Upper lobe of left lung (tissue), 6 donors: ENCODE results near the gene CD7. TPM values are rescaled to one million over a fixed set of nuclear protein-coding genes. Genes with fewer than 3 reads are reported as not detected.

ENCODE experiments used
- ATAC-seq, 2 donors: fragments of 200-7000 bp; cut with Tn5 transposase; one replicate each; pipeline ENCODE4 v1.9.1; 2022; ENCODE audit warnings: mild to moderate bottlenecking in 2 of 2, moderate library complexity in 2 of 2; ENCODE audit not compliant: low FRiP score in 2 of 2
- DNase-seq, 2 donors: peaks; one replicate each; pipeline ENCODE4 v3.0.0-alpha.2; 2019 to 2020
- H3K27ac ChIP-seq, 4 donors: fragments of 200-600 bp; sonication (generic); one replicate each; pipeline ENCODE4 v1.5.1; 2016 to 2019
- H3K27me3 ChIP-seq, 4 donors: fragments of 200-600 bp; sonication (generic); one replicate each; pipeline ENCODE4 v1.5.1; 2017 to 2019
- H3K36me3 ChIP-seq, 4 donors: fragments of 200-600 bp; sonication (generic); one replicate each; pipeline ENCODE4 v1.5.1; 2016 to 2019
- H3K4me1 ChIP-seq, 4 donors: fragments of 200-600 bp; sonication (generic); one replicate each; pipeline ENCODE4 v1.5.1; 2018 to 2019
- H3K4me3 ChIP-seq, 4 donors: fragments of 200-600 bp; sonication (generic); one replicate each; pipeline ENCODE4 v1.5.1; 2017 to 2019; ENCODE audit warnings: mild to moderate bottlenecking in 2 of 4, moderate library complexity in 1 of 4
- H3K9me3 ChIP-seq, 4 donors: fragments of 200-600 bp; sonication (generic); one replicate each; pipeline ENCODE4 v1.5.1; 2018 to 2019
- EP300 ChIP-seq, 4 donors: sonication (generic); formaldehyde crosslinking; IDR thresholded peaks; one replicate each; pipeline ENCODE4 v1.5.1; 2017; ENCODE audit warnings: antibody characterized with exemption in 4 of 4, control low read depth in 2 of 4
- POLR2A ChIP-seq, 4 donors: fragments of 450-650 bp; IDR thresholded peaks; one replicate each; pipeline ENCODE4 v1.5.1; 2016 to 2017; ENCODE audit warnings: antibody characterized with exemption in 4 of 4, mild to moderate bottlenecking in 2 of 4
- POLR2AphosphoS5 ChIP-seq, 2 donors: sonication (generic); formaldehyde crosslinking; IDR thresholded peaks; one replicate each; pipeline ENCODE4 v1.5.1; 2017; ENCODE audit warnings: antibody characterized with exemption in 2 of 2
- WGBS, 2 donors: methylation state at CpG; one replicate each; pipeline ENCODE4 v1.1.5; 2017 to 2018; 5-methylcytosine and 5-hydroxymethylcytosine counted together
- total RNA-seq, 6 donors: library from RNA; depleted of rRNA in 4 of 6; stranded (reverse); fragments of >200 nt in 4 of 6; gene quantifications; one replicate each; pipeline versions ENCODE4 v1.1.0 to v1.2.1, GENCODE V29; 2016 to 2021
- TF ChIP-seq, protein P1 (sequence below), 6 experiments: fragments of 450-650 bp in 4 of 6; fragments of 200-600 bp in 2 of 6; sonication (generic) in 2 of 6; IDR thresholded peaks; one replicate each; pipeline ENCODE4 v1.5.1; 2016 to 2019; ENCODE audit warnings: antibody characterized with exemption in 6 of 6
- donor health status: DM: no; HTN: no; CAD: no; lungs with moderate emphysema.
- donor health status: DM: no; HTN: yes; CAD: no; lungs with severe emphysema.

CD7 gene
- total RNA-seq, 6 donors from 2014 or later = 5.2 to 24.7 (median 7.6) TPM

DNA sequence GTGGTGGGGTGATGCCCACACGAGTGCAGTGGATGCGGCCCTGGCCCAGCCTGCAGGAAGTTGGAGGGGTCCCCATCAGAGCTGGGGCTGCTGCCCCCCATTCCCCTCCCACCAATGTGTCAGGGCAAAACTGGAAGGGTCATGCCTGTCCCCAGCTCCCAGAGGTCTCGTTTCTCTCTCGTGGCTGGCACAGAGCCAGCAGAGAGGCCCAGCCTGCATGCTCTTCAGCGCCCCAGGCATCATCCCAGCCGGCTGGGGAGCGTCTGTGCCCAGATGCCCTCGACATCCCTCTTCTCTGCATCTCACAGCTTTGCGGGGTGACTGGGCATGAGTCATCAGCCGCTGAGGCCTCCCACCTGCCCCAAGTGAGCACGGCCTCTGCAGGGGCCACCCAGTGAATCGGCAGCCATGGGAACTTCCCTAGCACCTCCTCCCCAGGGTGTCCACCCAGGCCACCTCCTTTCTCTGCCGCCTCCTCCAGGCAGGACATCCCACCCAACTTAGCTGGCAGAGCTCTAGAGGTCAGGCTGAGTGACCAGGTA lies 34.1 kb downstream of the CD7 start:
- Histone ChIP-seq H3K27me3 (no peaks in the 10 kb centered on the region), H3K4me3 (no peak overlapping the region), H3K4me1 (peaks cover 20 to 36% (median 24%) of the 10 kb centered on the region in 4 donors), H3K27ac (no peak overlapping the region), H3K9me3 (no peaks in the 10 kb centered on the region), H3K36me3 (no peaks in the 10 kb centered on the region)
- DNase-seq (no peak), ATAC-seq (no peak)
- no peak for TF ChIP-seq POLR2AphosphoS5 (IDR thresholded peaks at IDR 0.05)
- no peak for TF ChIP-seq EP300 (IDR thresholded peaks at IDR 0.05)
- no peak for TF ChIP-seq POLR2A (IDR thresholded peaks at IDR 0.05)
- TF ChIP-seq, protein P1, sequence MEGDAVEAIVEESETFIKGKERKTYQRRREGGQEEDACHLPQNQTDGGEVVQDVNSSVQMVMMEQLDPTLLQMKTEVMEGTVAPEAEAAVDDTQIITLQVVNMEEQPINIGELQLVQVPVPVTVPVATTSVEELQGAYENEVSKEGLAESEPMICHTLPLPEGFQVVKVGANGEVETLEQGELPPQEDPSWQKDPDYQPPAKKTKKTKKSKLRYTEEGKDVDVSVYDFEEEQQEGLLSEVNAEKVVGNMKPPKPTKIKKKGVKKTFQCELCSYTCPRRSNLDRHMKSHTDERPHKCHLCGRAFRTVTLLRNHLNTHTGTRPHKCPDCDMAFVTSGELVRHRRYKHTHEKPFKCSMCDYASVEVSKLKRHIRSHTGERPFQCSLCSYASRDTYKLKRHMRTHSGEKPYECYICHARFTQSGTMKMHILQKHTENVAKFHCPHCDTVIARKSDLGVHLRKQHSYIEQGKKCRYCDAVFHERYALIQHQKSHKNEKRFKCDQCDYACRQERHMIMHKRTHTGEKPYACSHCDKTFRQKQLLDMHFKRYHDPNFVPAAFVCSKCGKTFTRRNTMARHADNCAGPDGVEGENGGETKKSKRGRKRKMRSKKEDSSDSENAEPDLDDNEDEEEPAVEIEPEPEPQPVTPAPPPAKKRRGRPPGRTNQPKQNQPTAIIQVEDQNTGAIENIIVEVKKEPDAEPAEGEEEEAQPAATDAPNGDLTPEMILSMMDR (IDR thresholded peaks at IDR 0.05) = no peak
- 50 to 57% methylated on average over 5 to 13 of the region's 13 CpGs for WGBS, 2 donors

DNA sequence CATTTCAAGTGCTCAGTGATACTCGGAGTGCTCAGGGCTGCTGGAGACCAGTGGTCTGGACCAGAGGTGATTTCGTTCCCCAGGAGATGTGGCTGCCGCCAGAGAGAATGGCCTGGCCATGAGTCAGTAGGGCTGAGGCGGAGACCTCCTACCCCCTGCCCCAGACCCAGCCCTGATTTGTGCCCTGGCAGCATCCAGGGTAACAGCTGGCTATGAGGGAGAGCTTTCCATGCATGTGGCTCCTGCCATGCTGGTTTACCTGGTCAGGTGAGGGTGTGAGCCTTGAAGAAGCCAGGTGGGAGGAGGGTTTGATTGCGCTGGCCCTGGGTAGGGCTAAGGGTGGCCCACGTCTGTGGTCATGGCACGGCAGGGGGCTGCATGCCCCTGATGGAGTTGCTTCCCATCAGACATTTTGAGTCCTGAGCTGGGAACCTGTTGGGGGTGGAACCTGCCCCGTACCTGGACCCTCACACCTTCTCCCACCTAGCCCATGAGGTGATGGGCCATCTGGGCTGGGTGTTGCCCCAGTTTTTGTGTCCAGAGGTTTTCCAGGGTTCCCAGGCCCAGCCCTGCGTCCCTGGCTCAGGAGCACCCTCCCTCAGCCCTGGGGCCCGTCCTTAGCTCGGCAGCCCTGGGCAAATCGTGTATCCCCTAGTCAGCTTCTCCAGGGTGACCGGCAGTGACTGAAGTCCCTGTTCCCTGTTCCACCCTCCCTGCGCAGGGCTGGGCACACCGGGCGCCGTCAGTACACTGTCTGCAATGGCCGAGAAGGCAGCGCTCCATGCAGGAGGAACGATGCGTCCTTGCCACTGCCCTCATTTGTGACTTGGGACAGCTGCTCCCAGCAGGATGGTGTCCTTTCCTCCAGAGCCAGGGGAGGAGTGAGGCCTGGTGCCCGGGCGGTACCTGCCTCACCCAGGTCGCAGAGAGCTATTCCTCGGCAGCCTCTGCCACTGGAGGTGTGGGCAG lies 34.9 kb downstream of the CD7 start:
- Histone ChIP-seq H3K4me3 (no peak overlapping the region), H3K9me3 (no peaks in the 10 kb centered on the region), H3K27ac (peak overlapping the region in 3 of 4 donors; percentile 14 to 27 (median 16)), H3K36me3 (no peaks in the 10 kb centered on the region), H3K4me1 (peaks cover 13 to 28% (median 16%) of the 10 kb centered on the region in 4 donors), H3K27me3 (no peaks in the 10 kb centered on the region)
- 82 to 85% methylated on average over 8 to 24 of the region's 25 CpGs for WGBS, 2 donors
- peak in 1 of 2 donors; percentile 19 for ATAC-seq
- TF ChIP-seq POLR2A (IDR thresholded peaks at IDR 0.05) (no peak), EP300 (IDR thresholded peaks at IDR 0.05) (no peak), POLR2AphosphoS5 (IDR thresholded peaks at IDR 0.05) (no peak)
- TF ChIP-seq, protein P1 (IDR thresholded peaks at IDR 0.05) = no peak
- DNase-seq = no peak

DNA sequence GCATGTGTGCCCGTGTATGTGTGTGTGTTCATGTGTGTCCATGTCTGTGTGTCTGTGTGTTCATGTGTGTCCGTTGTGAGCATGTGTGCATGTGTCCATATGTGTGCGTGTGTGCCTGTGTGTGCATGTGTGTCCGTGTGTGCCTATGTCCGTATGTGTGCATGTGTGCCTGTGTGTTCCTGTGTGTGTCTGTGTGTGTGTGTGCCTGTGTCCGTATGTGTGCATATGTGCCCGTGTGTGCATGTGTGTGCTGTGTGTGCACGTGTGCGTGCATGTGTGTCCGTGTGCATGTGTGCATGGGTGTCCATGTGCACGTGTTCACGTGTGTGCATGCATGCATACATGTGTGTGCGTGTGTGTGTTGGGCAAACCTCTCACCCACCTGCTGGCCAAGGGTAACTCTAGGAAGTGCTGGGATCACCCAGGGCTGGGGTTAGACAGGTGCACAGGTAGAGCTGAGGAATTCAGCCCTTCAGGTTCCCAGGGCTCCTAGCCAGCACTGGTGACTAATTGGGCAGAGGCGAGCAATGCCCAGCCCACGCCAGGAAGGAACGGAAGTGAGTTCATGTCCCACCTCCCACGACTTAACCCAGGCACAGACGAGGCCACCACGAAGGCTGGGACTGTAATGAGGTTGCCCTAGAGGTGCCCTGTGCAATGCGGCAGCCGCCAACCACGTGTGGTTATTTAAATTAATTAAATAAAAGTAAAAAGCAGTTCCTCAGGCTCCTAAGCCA lies 35.7 kb downstream of the CD7 start:
- Histone ChIP-seq H3K36me3 (no peaks in the 10 kb centered on the region), H3K9me3 (no peaks in the 10 kb centered on the region), H3K27ac (peak overlapping the region in 3 of 4 donors; percentile 14 to 27 (median 16)), H3K27me3 (no peaks in the 10 kb centered on the region), H3K4me1 (peaks cover 7 to 28% (median 12%) of the 10 kb centered on the region in 4 donors), H3K4me3 (no peak overlapping the region)
- WGBS, 2 donors = 67 to 70% methylated on average over 21 to 22 of the region's 22 CpGs
- ATAC-seq (peak; percentile 63 to 76), DNase-seq (peak in 1 of 2 donors; percentile 80)
- TF ChIP-seq POLR2AphosphoS5 (IDR thresholded peaks at IDR 0.05) = peak; percentile 12 to 44
- TF ChIP-seq EP300 (IDR thresholded peaks at IDR 0.05) = no peak

DNA sequence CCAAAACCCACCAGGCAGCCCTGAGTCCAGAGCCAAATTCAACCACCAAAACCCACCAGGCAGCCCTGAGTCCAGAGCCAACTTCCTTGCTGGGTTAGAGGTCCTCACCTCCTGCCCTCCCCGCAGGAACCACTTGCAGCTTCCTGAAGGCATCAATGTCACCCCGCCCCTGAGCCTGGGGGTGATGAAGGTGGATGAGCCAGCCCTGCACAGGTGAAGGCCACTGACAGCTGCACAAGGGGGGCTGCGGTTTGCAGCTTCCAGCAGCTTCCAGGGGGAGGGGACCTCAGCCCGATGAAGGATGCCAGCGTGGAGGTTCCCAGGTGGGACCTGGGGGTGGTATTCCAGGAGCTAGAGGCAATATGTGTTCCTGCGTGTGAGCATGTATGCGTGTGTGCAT lies 36.3 kb downstream of the CD7 start:
- Histone ChIP-seq H3K27ac (no peak overlapping the region), H3K27me3 (no peaks in the 10 kb centered on the region), H3K9me3 (no peaks in the 10 kb centered on the region), H3K4me3 (no peak overlapping the region), H3K4me1 (peaks cover 7 to 28% (median 12%) of the 10 kb centered on the region in 4 donors), H3K36me3 (no peaks in the 10 kb centered on the region)
- ATAC-seq = no peak
- DNase-seq = no peak
- TF ChIP-seq POLR2AphosphoS5 (IDR thresholded peaks at IDR 0.05) = no peak
- TF ChIP-seq, protein P1 (IDR thresholded peaks at IDR 0.05) = no peak
- TF ChIP-seq POLR2A (IDR thresholded peaks at IDR 0.05) = no peak
- no peak for TF ChIP-seq EP300 (IDR thresholded peaks at IDR 0.05)
- WGBS, 2 donors = 70 to 76% methylated on average over 4 to 7 of the region's 7 CpGs

DNA sequence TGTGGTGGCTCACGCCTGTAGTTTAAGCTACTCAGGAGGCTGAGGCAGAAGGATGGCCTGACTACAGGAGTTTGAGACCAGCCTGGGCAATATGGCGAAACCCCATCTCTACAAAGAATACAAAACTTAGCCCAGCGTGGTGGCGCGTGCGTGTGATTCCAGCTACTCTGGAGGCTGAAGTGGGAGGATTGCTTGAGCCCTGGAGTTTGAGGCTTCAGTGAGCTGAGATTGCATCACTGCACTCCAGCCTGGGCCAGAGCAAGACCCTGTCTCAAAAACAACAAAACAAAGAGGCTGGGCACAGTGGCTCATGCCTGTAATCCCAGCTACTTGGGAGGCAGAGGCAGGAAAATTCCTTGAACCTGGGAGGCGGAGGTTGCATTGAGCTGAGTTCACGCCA lies 36.9 kb downstream of the CD7 start:
- DNase-seq (no peak), ATAC-seq (no peak)
- no peaks in the 10 kb centered on the region for H3K9me3 ChIP-seq
- no peak overlapping the region for H3K27ac ChIP-seq
- TF ChIP-seq POLR2A (IDR thresholded peaks at IDR 0.05) (no peak), POLR2AphosphoS5 (IDR thresholded peaks at IDR 0.05) (no peak), EP300 (IDR thresholded peaks at IDR 0.05) (no peak)
- TF ChIP-seq, protein P1 (IDR thresholded peaks at IDR 0.05) = no peak
- H3K4me1 ChIP-seq = peaks cover 7 to 28% (median 12%) of the 10 kb centered on the region in 4 donors
- no peaks in the 10 kb centered on the region for H3K36me3 ChIP-seq
- H3K4me3 ChIP-seq = no peak overlapping the region
- no peaks in the 10 kb centered on the region for H3K27me3 ChIP-seq
- WGBS, 2 donors = 80 to 96% methylated on average over 8 of the region's 8 CpGs
